Stimulated activated CD4-positive, alpha-beta T cell treated with anti-CD3 and anti-CD28 coated beads, Interleukin-15, amount 100 ng/mL, for 1 hour (primary cell): ENCODE data around the gene RMDN2.

Experiments
- DNase-seq, 2 donors: peaks; one replicate each; pipeline ENCODE4 v3.0.0-alpha.2; 2020; ENCODE audit warnings: low read depth in 1 of 2, low spot score in 1 of 2

The RMDN2 gene

DNA sequence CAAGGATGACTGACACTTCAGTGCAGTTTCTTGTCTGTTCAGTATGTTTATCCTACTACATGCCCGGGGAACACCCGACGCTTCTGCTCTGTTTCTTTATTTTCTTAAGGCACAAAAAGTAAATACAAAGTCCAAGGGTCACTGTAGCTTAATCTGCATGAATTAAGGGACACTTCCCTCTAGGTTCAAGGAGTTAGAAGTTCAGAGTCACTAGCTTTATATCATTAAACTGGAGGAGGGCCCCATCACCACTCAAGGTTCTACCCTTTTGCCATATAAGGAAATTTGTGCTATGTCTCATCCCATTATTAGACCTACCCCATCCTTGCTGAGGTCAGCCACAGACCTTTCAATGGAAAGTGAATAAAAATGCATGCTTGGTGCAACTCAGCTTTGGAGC lies 27.6 kb upstream of the RMDN2 start:
- no peak for DNase-seq

DNA sequence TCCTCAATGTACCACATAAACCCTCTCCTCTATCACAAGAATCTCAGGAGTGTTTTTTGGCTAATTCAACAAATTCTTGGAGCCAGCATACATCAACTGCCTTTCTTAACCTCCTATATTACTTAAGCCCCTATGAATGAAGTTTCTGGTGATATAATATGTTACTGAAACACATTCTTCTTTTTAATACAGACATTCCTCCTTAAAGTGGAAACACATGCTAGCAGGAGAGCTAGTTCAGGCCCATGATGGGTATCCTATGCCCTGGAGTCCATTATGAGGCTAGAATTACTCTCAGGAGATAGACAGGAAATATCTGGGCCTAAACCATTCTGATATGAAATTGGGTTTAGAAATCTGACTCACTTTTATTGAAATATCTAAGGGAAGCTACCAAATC lies 26.6 kb upstream of the RMDN2 start:
- no peak for DNase-seq

DNA sequence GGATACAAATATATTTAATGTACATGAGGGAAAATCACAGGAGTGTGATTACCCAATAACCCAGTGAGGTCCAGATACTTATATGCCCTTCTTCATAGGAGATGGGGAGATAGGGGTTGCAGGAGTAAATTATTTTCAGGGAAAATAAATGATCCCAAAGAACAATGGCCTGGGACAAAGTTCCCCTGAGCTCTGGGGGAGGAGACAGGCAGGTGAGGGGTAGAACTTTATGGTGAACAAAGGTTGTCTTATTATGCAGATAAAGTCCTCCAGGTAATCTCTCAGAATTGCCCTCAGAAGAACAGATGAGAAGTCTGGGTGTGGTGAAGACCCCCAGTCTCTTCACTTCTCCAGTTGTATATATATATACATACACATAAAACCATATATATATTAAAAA lies 22.1 kb upstream of the RMDN2 start:
- no peak for DNase-seq

DNA sequence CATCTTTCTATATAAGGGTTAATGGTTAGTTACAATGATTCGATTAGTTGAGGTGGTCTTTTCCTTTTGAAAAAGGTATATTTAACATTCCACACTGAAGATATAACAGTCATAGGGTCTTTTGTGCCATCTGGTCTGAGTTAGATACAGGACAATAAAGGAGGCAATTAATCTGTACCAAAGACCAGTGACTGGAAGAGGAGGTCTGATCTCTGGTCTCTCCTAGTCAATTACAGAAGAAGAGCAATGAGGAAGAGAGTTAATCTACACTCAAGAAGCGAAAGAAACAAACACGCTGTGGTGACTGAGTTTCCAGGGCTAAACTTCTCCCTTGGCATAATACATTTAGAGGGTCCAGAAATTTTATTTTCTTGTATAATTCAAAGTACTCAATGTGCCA lies 20.7 kb upstream of the RMDN2 start:
- no peak for DNase-seq

DNA sequence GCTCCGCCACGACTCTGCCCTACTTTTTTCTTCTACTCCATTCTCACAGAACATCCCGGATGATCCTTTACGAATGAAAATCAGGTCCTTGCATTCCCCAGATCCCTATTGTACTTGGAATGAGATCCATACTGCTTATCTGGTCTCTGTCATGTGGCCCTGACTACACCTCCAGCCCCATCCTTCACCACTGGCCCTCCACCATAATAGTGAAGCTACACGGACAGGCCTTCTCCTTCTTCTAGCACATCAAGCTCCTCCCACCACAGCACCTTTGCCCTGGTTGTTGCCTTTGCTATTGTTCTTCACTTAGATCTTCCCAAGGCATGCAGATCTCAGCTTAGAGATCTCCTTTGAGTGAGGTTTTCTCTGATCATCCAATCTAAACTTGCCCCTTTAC lies 20.1 kb upstream of the RMDN2 start:
- DNase-seq, result no peak

DNA sequence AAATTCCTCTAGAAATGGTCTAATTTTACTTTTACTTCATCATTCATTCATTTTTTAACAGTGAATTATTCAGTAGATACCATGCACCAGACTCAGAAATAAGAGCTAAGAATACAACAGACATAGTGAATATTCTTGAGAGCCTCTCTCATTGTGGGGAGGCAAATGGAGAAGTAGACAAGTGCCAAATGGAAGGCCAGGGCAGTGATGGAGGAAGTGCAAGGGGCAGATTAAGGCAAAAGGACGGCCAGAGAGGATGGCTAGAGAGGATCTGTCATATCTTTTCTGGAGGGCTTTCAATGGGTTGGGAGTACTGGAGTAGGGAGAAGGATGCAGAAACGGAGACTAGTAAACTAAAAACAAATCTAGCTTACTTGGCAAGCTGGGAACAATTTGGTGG lies 19.0 kb upstream of the RMDN2 start:
- no peak for DNase-seq

DNA sequence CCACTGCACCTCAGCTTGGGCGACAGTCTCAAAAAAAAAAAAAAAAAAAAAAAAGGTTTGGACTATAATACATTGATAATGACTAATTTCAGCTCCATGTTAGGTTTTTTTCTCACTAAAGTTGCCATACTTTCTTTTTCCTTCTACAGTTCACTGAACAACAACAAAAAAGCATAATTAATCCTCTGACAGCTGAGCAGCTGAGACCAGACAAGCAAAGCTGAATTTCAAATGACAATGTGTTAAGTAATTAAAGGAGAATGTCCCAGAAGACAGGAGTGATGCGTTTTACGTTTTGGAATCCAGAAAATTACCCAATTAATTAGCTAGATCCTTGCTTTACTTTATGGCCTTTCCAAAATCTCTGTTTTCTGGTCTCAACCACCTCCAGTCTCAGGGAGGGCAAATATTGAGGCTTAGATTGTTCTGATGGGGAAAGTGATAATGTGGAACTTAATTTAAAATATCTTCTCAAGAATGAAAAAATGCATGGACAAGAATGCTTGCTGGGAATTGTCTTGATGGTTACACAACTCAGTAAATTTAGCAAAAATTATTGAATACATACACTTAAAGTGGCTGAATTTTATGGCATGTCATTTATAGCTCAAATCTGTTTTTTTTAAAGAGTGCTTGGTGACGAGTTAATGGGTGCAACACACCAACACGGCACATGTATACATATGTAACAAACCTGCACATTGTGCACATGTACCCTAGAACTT lies 17.4 kb upstream of the RMDN2 start:
- no peak for DNase-seq

DNA sequence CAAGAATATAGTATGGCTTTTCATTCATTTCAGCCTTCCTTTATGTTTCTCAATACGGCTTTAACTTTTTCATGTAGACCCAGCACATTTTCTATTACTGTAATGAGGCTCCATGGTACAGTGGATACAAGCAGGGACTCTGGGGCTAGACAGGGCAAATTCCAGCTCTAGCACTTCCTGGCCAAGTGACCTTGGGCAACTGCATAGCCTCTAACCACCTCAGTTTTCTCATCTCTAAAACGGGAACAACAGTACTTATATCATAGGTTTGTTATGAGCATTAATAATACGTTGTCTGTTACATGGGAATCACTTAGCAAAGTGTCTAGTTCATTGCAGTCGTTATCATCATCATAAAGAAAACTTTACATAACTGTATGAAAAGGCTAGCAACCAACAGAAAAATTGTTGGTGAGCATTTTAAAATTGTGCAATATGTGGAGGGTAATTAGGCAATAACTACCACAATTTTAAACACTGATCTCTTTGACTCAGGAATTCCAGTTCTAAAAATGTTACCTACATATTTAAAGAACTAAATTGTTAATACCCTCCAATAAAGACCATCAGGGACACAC lies 13.7 kb upstream of the RMDN2 start:
- no peak for DNase-seq

DNA sequence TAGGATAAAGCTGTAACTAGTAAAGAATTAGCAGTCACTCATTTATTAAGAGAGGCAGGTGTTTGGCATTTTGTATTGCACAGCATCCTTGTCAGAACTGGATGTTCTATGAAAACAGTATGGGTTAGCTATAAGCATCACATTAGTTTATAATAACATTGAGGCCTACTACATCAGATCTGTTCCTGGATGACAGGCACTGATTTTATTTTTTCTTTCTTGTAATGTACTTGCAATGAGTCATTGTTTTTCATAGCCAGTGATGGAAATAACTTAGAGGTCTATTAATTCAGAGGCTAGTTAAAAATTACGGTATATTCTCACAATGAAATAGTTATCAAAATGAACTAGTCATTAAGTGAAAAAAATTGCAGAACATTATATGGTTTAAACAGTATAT lies 13.0 kb upstream of the RMDN2 start:
- no peak for DNase-seq

DNA sequence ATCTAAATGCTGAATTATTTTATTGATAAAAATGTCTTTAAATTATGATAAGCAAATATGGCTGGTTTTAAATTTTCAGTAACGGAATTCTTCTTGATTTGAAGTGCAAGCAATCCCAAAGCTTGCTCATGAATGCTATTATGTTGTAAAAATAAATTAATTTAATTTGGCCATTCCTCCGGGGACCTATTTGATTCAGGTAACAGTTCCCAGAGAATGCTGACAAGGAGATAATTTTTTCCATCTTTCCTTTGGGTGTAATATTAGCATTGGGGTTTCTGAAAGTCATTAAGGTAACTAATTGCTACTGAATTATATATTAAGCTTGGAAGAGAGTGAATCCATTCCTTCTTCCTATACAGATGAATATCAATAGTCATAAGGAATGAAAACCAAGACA lies 12.5 kb upstream of the RMDN2 start:
- DNase-seq, result no peak

DNA sequence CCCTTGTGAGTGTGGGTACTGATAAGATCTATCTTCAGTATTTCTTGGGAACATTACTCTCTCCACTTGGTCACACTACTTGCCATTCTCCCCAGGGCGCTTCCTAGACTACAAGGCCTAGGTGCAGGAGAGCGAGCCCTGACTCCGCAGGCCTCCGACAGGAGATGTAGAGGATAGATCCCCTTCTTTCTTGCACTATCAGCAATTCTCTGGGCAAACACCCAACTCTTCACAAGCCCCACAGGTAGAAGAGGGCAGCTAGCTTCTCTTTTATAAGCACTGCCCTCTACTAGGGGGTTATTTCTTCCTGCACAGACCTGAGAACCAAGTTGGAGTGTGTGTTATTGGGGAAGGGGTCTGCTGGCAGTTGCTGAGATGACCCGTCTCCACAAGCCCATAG lies 10.7 kb upstream of the RMDN2 start:
- DNase-seq, result no peak

DNA sequence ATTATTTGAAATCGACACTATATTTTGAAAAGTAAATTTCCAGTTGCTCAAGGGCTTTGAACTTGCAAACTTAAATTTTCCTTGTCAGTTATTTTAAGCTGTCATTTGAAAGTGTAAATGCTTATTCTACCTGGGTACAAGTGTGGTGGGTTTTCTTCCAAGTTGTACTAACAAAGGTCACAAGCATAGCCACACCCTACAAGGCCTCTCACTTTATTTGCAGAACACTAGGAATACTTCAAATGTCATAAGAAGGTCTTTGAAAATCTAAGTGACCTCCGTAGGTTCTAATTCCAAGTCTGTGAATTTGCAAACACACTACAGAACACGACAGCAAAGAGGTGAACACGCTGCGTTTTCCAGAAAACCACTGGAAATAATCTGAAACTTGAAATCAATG lies 9.3 kb upstream of the RMDN2 start:
- no peak for DNase-seq

DNA sequence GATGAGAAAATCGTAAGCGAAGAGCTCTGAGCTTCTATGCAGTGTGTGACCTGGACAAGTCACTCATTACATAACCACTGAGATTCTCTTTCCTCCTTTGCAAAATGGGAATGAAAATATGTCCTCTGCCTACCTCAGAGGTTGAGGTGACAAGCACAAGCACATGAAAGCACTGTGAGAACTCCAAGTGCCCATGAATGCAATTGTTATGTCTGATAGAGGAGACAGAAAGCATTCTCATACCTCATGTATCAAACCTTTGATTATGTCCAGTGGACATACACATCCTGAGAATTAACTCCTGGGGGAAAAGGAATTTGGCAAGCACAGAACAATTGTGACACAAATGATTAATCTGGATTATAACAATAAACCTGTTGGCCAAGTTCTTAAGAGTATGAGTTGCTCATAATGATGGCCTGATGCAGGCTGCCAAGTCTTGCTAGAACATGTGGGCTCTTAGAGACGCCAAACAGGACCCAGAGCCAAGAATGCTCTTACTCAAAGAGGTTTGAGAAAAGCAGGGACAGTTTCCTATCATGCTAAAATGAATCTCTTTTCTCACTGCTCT lies 8.5 kb upstream of the RMDN2 start:
- DNase-seq, result no peak

DNA sequence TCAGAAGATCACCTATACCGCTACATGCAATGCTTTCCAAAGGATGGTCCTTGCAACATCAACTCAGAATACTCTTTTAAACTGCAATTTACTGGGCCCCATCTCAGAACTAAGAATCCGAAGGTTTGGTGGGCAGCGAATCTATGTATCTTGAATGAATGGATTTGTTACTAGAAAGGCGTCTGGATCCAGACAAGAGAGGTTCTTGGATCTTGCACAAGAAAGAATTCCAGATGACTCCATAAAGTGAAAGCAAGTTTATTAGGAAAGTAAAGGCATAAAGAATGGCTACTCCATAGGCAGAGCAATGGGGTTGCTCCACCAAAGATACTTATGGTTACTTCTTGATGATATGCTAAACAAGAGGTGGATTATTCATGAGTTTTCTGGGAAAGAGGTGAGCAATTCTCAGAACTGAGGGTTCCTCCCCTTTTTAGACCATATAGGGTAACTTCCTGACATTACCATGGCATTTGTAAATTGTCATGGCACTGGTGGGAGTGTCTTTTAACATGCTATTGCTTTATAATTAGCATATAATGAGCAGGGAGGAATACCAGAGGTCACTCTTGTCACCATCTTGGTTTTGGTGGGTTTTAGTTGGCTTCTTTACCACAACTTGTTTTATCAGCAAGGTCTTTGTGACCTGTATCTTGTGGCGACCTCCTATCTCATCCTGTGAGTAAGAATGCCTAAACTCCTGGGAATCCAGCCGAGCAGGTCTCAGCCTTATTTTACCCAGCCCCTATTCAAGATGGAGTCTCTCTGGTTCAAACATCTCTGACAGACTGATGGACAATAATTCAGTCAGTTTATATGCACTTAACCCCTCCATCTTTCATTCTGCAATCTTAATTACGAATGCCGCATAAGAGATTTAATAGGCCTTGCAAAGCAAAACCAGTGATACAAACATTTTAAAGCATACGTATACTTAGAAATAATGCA lies 7.5 kb upstream of the RMDN2 start:
- no peak for DNase-seq

DNA sequence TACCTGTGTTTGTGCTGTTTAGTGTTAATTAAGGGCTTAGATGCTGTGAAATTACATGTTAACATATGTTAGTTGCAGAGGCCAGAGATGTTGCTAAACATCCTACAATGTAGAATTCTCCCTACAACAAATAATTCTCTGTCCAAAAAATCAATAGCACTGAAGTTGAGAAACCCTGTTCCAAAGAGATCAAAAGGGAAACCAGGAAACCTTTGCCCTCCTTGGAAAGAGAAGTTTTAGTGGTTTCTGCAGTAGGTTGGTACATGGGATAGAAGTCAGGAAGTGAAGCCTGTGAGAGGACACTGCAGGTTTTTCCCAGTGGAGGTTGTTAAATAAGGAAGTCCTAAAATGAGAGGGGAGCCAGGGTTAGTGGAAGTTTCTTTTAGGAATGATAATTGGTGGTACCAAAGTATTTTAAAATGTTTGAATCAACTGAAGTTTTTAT lies 6.3 kb upstream of the RMDN2 start:
- no peak for DNase-seq

DNA sequence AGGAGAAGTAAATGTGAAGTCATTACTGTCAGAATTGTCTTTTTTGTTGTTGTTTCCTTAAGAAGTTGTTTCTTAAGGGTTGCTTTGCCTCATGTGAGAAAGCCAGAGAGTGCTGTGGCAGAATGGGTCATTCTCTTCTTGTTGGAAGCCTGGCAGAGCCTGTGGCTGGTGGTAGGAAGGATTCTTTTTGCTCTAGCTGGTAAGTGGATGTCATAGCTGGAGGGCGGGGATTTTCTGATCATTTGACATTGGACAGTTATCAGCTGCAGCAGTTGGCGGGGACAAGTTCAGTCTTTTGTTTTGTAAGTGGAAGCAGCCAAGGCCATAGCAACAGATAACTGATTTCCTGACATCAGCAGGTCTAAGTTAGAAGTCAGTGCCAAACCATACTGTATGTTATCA lies 5.5 kb upstream of the RMDN2 start:
- DNase-seq, result no peak

DNA sequence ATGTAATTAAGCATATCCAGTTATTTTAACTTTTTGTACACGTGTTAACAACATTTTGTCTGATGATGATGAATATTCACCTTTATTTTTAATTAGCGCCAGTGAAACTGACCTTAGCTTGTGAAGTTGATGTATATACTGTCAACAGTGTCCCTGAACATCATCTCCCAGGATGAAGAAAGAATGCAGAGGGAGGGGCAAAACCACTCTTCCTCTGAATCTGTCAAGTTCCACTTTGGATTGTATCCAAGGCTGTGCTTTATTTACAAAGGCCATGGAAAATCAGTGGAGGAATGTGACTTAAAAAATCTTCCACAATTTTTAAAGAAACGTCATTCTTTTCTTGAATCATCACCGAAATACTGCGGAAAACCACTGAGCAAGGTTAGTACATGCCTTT lies 4.5 kb upstream of the RMDN2 start:
- DNase-seq, result no peak

DNA sequence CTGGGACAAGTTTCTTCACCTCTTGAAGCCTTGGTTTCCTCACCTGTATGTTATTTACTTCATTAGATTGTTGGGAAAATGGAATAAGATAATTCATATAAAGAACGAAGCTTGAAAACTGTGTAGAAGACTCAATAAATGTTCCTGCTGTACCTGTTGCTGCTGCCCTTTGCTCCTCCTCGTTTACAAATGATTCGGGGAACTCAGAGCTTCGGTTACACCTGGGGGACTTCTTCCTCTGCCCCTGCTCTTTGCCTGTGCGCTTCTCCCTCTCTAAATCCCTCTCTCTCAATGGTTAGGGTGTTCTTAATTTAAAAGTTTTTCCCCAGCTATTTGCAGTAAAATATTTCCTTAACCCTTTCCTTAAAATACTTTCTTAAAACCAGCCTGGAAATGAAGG lies 3.3 kb upstream of the RMDN2 start:
- DNase-seq, result no peak

DNA sequence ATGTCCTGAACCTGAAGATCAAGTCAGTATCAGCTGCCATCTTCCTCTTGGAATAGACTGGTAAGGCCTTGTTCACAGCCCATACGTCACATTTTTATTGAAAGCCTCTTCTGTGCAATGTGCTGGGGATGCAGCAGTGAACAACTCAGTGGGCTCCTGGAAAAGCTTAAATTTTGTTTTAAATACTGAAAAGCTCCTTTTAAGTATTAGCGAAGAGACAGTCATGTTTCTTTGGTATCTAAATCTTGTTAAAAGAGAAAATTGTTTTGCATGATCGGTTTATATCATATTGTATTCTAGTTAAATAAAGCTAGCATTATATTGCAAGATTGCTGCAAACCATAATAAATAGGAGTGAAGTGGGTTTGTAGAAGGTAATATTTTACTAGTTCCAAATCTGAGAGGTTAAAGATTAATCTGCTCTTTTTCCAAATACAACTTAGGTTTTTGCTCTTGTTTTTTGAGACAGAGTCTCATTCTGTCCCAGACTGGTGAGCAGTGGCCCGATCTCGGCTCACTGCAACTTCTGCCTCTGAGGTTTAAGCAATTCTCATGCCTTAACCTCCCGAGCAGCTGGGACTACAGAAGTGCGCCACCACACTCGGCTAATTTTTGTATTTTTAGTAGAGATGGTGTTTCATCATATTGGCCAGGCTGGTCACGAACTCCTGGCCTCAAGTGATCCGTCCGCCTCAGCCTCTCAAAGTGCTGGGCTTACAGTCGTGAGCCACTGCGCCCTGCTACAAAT lies 1.6 kb upstream of the RMDN2 start:
- DNase-seq, result no peak

DNA sequence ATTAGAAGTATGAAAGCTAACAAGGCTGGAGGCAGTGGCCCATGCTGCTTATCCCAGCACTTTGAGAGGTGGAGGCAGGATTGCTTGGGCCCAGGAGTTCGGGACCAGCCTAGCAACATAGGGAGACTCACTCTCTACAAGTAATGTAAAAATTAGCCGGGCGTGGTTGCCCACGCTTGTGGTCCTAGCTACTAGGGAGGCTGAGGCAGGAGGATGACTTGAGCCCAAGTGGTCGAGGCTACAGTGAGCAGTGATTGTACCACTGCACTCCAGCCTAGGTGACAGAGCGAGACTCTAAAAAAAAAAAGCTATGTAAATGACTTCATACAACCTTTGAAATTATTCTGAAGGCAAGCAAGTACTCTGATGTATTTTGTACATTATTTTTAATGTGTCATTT lies 1.5 kb downstream of the RMDN2 start:
- no peak for DNase-seq

DNA sequence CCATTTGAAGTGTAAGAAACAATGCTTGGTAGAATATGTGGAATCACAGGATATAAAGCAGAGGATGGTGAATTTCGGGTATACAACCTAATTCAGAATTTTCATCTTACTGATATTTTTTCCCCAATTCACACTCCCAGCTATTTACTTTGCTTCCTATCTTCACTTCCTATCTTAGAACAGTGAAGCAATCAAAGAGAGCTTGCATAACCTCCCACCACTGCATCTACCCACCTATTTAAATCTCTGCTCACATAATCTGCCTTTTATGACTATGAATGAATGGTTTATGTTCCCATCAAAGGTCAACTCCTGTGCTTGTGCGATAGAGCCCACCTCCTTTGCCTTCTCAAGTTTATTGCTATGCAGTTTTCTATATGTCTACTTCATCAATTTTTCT lies 3.3 kb downstream of the RMDN2 start:
- DNase-seq, result no peak
